NOMO-1 (cell line): ENCODE data around the gene SH2D3A.
A peak's percentile ranks its signal among the peaks of the same experiment; 100 is the strongest.

ENCODE experiments used
- DNase-seq, 2 experiments: peaks; one replicate each; lab custom pipeline; 2025; ENCODE audit not compliant: unreplicated experiment in 2 of 2; lab: John Stamatoyannopoulos, UW

SH2D3A gene

GRCh38 chr19:6723738-6724137 is 43.5 kb downstream of the SH2D3A start:
- DNase-seq, result peak; percentile 49 to 56

- DNase-seq, result no peak
These were observed 44.1 kb downstream of the SH2D3A start for GRCh38 chr19:6723108-6723618.

GRCh38 chr19:6721773-6722172 is 45.5 kb downstream of the SH2D3A start:
- no peak for DNase-seq

- DNase-seq, result peak in 1 of 2 experiments; percentile 21
These were observed 46.1 kb downstream of the SH2D3A start for GRCh38 chr19:6721138-6721474.

GRCh38 chr19:6720369-6721137 is 46.7 kb downstream of the SH2D3A start, which contains the start of gene C3:
C3 (minus strand) TSS chr19:6720650; CDS start chr19:6720589, 61 bp downstream.
- peak; percentile 39 to 72 for DNase-seq

GRCh38 chr19:6719992-6720368 is 47.3 kb downstream of the SH2D3A start:
- DNase-seq, result no peak

GRCh38 chr19:6719540-6719861 is 47.7 kb downstream of the SH2D3A start:
- no peak for DNase-seq

- DNase-seq, result no peak
These were observed 48.3 kb downstream of the SH2D3A start for GRCh38 chr19:6718741-6719539.

GRCh38 chr19:6718111-6718740 is 49.0 kb downstream of the SH2D3A start:
- no peak for DNase-seq

GRCh38 chr19:6717441-6717971 is 49.7 kb downstream of the SH2D3A start:
- no peak for DNase-seq

GRCh38 chr19:6717036-6717435 is 50.2 kb downstream of the SH2D3A start:
- DNase-seq, result no peak

GRCh38 chr19:6716610-6716970 is 50.6 kb downstream of the SH2D3A start:
- no peak for DNase-seq

- no peak for DNase-seq
These were observed 52.3 kb downstream of the SH2D3A start for GRCh38 chr19:6714749-6715555.

- no peak for DNase-seq
These were observed 53.2 kb downstream of the SH2D3A start for GRCh38 chr19:6713773-6714692.

- no peak for DNase-seq
These were observed 54.3 kb downstream of the SH2D3A start for GRCh38 chr19:6712692-6713670.

GRCh38 chr19:6712231-6712630 is 55.0 kb downstream of the SH2D3A start:
- DNase-seq, result no peak

GRCh38 chr19:6711605-6712004 is 55.6 kb downstream of the SH2D3A start:
- DNase-seq, result no peak

- DNase-seq, result no peak
These were observed 56.2 kb downstream of the SH2D3A start for GRCh38 chr19:6711078-6711361.
